Chondrocyte (in vitro differentiated cells): ENCODE results near the gene UCN3. TPM values are rescaled to one million over a fixed set of nuclear protein-coding genes. Genes with fewer than 3 reads are reported as not detected.
"Not testable (repeated sequence)": the region's sequence is repeated elsewhere in the genome, so short reads cannot be mapped to it uniquely, and the experiment has no call there.

Experiments used
- DNase-seq: peaks from one replicate; pipeline ENCODE4 v3.0.0; 2021; ENCODE audit warnings: mixed read lengths, low spot score
- H3K27ac Mint-ChIP-seq: one replicate; pipeline ENCODE4 v1.8.0; 2021; ENCODE audit warnings: mild to moderate bottlenecking, moderate library complexity, mixed read lengths; ENCODE audit not compliant: unreplicated experiment
- H3K27me3 Mint-ChIP-seq: 2 replicates; pipeline ENCODE4 v1.8.0; 2021; ENCODE audit warnings: low read depth, mixed read lengths
- H3K36me3 Mint-ChIP-seq: 2 replicates; pipeline ENCODE4 v1.8.0; 2021; ENCODE audit warnings: low read depth, mixed read lengths
- H3K4me1 Mint-ChIP-seq: 2 replicates; pipeline ENCODE4 v1.8.0; 2021; ENCODE audit warnings: low read depth, mild to moderate bottlenecking, mixed read lengths
- H3K4me3 Mint-ChIP-seq: one replicate; pipeline ENCODE4 v1.8.0; 2021; ENCODE audit warnings: mild to moderate bottlenecking, moderate library complexity, mixed read lengths; ENCODE audit not compliant: unreplicated experiment
- H3K9me3 Mint-ChIP-seq: 2 replicates; pipeline ENCODE4 v1.8.0; 2021; ENCODE audit warnings: low read depth, mixed read lengths
- CTCF ChIP-seq: fragments of 200-600 bp; sonication (generic); IDR thresholded peaks from 2 replicates; pipeline ENCODE4 v1.5.0; 2021; ENCODE audit warnings: antibody characterized with exemption, mild to moderate bottlenecking, moderate library complexity
- total RNA-seq: library from RNA; stranded (reverse); gene quantifications from 3 replicates; pipeline ENCODE4 v1.2.1, GENCODE V29; 2021

UCN3 gene
- total RNA-seq, 1 donor from 2014 or later, result not detected

- TF ChIP-seq CTCF, result no peak
- H3K4me3 Mint-ChIP-seq, result no peak overlapping the region
- H3K9me3 Mint-ChIP-seq, result peaks cover 3% of the 10 kb centered on the region
- no peak for DNase-seq
- H3K4me1 Mint-ChIP-seq, result no peaks in the 10 kb centered on the region
- peaks cover 1% of the 10 kb centered on the region for H3K36me3 Mint-ChIP-seq
- H3K27me3 Mint-ChIP-seq, result peaks cover 32% of the 10 kb centered on the region
- H3K27ac Mint-ChIP-seq, result no peak overlapping the region
Observed at GRCh38 chr10:5402798-5403197, 38.0 kb downstream of the UCN3 start.

GRCh38 chr10:5404208-5405041 is 39.7 kb downstream of the UCN3 start, which contains the start of gene TUBAL3:
TUBAL3 (minus strand) TSS chr10:5404828; CDS start chr10:5404792, 36 bp downstream.
- no peak within 1 kb of the TSS for H3K4me3 Mint-ChIP-seq
- DNase-seq, result no peak
- H3K4me1 Mint-ChIP-seq, result no peaks in the 10 kb centered on the region
- no peak for TF ChIP-seq CTCF
- H3K9me3 Mint-ChIP-seq, result no peaks in the 10 kb centered on the region
- no peaks in the 10 kb centered on the region for H3K36me3 Mint-ChIP-seq
- peaks cover 30% of the 10 kb centered on the region for H3K27me3 Mint-ChIP-seq
- no peak within 1 kb of the TSS for H3K27ac Mint-ChIP-seq

- Mint-ChIP-seq H3K36me3 (no peaks in the 10 kb centered on the region), H3K27me3 (peaks cover 23% of the 10 kb centered on the region), H3K4me1 (no peaks in the 10 kb centered on the region), H3K9me3 (peaks cover 3% of the 10 kb centered on the region), H3K27ac (no peak overlapping the region), H3K4me3 (no peak overlapping the region)
- no peak for TF ChIP-seq CTCF
- DNase-seq, result no peak
Observed at GRCh38 chr10:5406918-5407317, 42.2 kb downstream of the UCN3 start.

GRCh38 chr10:5410787-5411186 is 46.0 kb downstream of the UCN3 start:
- H3K9me3 Mint-ChIP-seq, H3K4me3 Mint-ChIP-seq, DNase-seq, H3K27ac Mint-ChIP-seq, H3K36me3 Mint-ChIP-seq, H3K4me1 Mint-ChIP-seq: not testable (repeated sequence)
- peaks cover 12% of the 10 kb centered on the region for H3K27me3 Mint-ChIP-seq

GRCh38 chr10:5411941-5412276 is 47.1 kb downstream of the UCN3 start:
- H3K27ac Mint-ChIP-seq, result no peak overlapping the region
- peaks cover 4% of the 10 kb centered on the region for H3K4me1 Mint-ChIP-seq
- H3K4me3 Mint-ChIP-seq, result no peak overlapping the region
- no peak for TF ChIP-seq CTCF
- no peaks in the 10 kb centered on the region for H3K36me3 Mint-ChIP-seq
- peaks cover 3% of the 10 kb centered on the region for H3K9me3 Mint-ChIP-seq
- no peak for DNase-seq
- H3K27me3 Mint-ChIP-seq, result peaks cover 12% of the 10 kb centered on the region
